ENCODE measurements around the gene PLXNA2. TPM values are rescaled to one million over a fixed set of nuclear protein-coding genes. Genes with fewer than 3 reads are reported as not detected.

The PLXNA2 gene
- total RNA-seq, 1 donor from 2014 or later, result 38.3 TPM

- Histone ChIP-seq H3K27me3 (no peaks in the 10 kb centered on the region), H3K27ac (no peak overlapping the region), H3K4me3 (no peak overlapping the region), H3K9me3 (no peaks in the 10 kb centered on the region), H3K4me1 (no peaks in the 10 kb centered on the region), H3K36me3 (no peaks in the 10 kb centered on the region)
- no peak for TF ChIP-seq CTCF (IDR thresholded peaks at IDR 0.05)
- TF ChIP-seq POLR2AphosphoS5 (IDR thresholded peaks at IDR 0.05; ENCODE audit: insufficient read depth in 1 of 2, low read depth in 1 of 2), result no peak
- TF ChIP-seq POLR2A (IDR thresholded peaks at IDR 0.05), result no peak
- intact Hi-C loops (cut with DNase I), result no loop called here
- DNase-seq (ENCODE audit: extremely low spot score in 2 of 2), result no peak
Measured at GRCh38 chr1:208174200-208174599, 70.0 kb downstream of the PLXNA2 start.

GRCh38 chr1:208173749-208174148, 70.4 kb downstream of the PLXNA2 start:
- no peaks in the 10 kb centered on the region for H3K4me1 ChIP-seq
- intact Hi-C loops (cut with DNase I), result no loop called here
- H3K27ac ChIP-seq, result no peak overlapping the region
- no peak overlapping the region for H3K4me3 ChIP-seq
- H3K36me3 ChIP-seq, result no peaks in the 10 kb centered on the region
- DNase-seq (ENCODE audit: extremely low spot score in 2 of 2), result no peak
- H3K9me3 ChIP-seq, result no peaks in the 10 kb centered on the region
- H3K27me3 ChIP-seq, result no peaks in the 10 kb centered on the region
- TF ChIP-seq POLR2AphosphoS5 (IDR thresholded peaks at IDR 0.05; ENCODE audit: insufficient read depth in 1 of 2, low read depth in 1 of 2) (no peak), POLR2A (IDR thresholded peaks at IDR 0.05) (no peak), CTCF (IDR thresholded peaks at IDR 0.05) (no peak)

GRCh38 chr1:208172423-208173145, 71.6 kb downstream of the PLXNA2 start:
- TF ChIP-seq CTCF (IDR thresholded peaks at IDR 0.05), result no peak
- no peak overlapping the region for H3K27ac ChIP-seq
- H3K9me3 ChIP-seq, result no peaks in the 10 kb centered on the region
- no peak overlapping the region for H3K4me3 ChIP-seq
- H3K27me3 ChIP-seq, result no peaks in the 10 kb centered on the region
- H3K4me1 ChIP-seq, result no peaks in the 10 kb centered on the region
- H3K36me3 ChIP-seq, result no peaks in the 10 kb centered on the region
- intact Hi-C loops (cut with DNase I), result no loop called here
- DNase-seq (ENCODE audit: extremely low spot score in 2 of 2), result no peak

- intact Hi-C loops (cut with DNase I), result no loop called here
- no peak for DNase-seq (ENCODE audit: extremely low spot score in 2 of 2)
Measured at GRCh38 chr1:208171616-208172422, 72.4 kb downstream of the PLXNA2 start.

More at GRCh38 chr1:208171616-208172422, 72.4 kb downstream of the PLXNA2 start:
- H3K9me3 ChIP-seq, result no peaks in the 10 kb centered on the region
- H3K36me3 ChIP-seq, result no peaks in the 10 kb centered on the region
- no peak overlapping the region for H3K4me3 ChIP-seq
- TF ChIP-seq POLR2A (IDR thresholded peaks at IDR 0.05), result no peak
- TF ChIP-seq POLR2AphosphoS5 (IDR thresholded peaks at IDR 0.05; ENCODE audit: insufficient read depth in 1 of 2, low read depth in 1 of 2), result no peak
- TF ChIP-seq CTCF (IDR thresholded peaks at IDR 0.05), result no peak
- H3K27me3 ChIP-seq, result no peaks in the 10 kb centered on the region
- H3K4me1 ChIP-seq, result no peaks in the 10 kb centered on the region
- no peak overlapping the region for H3K27ac ChIP-seq

Measured in vagina (tissue), 2 donors.